Hepatocyte (in vitro differentiated cells): ENCODE data around the gene SLC16A6. TPM values are rescaled to one million over a fixed set of nuclear protein-coding genes. Genes with fewer than 3 reads are reported as not detected.
A peak's percentile ranks its signal among the peaks of the same experiment; 100 is the strongest.

Experiments
- DNase-seq: peaks from one replicate; pipeline ENCODE4 v3.0.0-alpha.2; 2016; ENCODE audit warnings: low spot score
- H2AFZ ChIP-seq: fragments of 200-600 bp; sonication (generic); 2 replicates; pipeline ENCODE4 v1.6.0; 2016; ENCODE audit warnings: antibody characterized with exemption, mild to moderate bottlenecking
- H3K27ac ChIP-seq: fragments of 200-600 bp; sonication (generic); 2 replicates; pipeline ENCODE4 v1.5.1; 2016; ENCODE audit warnings: mild to moderate bottlenecking
- H3K27me3 ChIP-seq: fragments of 200-600 bp; sonication (generic); 2 replicates; pipeline ENCODE4 v1.6.1; 2016
- H3K36me3 ChIP-seq: fragments of 200-600 bp; sonication (generic); replicated peaks from 2 replicates; pipeline ENCODE4 v1.5.1; 2016; ENCODE audit warnings: low read depth; ENCODE audit not compliant: insufficient read depth
- H3K4me1 ChIP-seq: fragments of 200-600 bp; sonication (generic); 2 replicates; pipeline ENCODE4 v1.5.1; 2016; ENCODE audit warnings: mild to moderate bottlenecking, moderate library complexity; ENCODE audit not compliant: insufficient read depth
- H3K4me2 ChIP-seq: fragments of 200-600 bp; sonication (generic); 2 replicates; pipeline ENCODE4 v1.6.0; 2016
- H3K4me3 ChIP-seq: fragments of 200-600 bp; sonication (generic); 2 replicates; pipeline ENCODE4 v1.5.1; 2016; ENCODE audit warnings: mild to moderate bottlenecking
- H3K79me2 ChIP-seq: fragments of 200-600 bp; sonication (generic); 2 replicates; pipeline ENCODE4 v1.6.0; 2017; ENCODE audit warnings: mild to moderate bottlenecking
- H3K9me2 ChIP-seq: fragments of 200-600 bp; sonication (generic); replicated peaks from 2 replicates; pipeline ENCODE4 v1.6.0; 2017; ENCODE audit warnings: mild to moderate bottlenecking; ENCODE audit not compliant: insufficient read depth
- H3K9me3 ChIP-seq: fragments of 200-600 bp; sonication (generic); 2 replicates; pipeline ENCODE4 v1.5.1; 2016; ENCODE audit warnings: low read depth, mild to moderate bottlenecking
- H4K20me1 ChIP-seq: fragments of 200-600 bp; sonication (generic); 2 replicates; pipeline ENCODE4 v1.6.0; 2016; ENCODE audit warnings: mild to moderate bottlenecking; ENCODE audit not compliant: insufficient read depth, poor library complexity, severe bottlenecking
- CTCF ChIP-seq: fragments of 200-600 bp; sonication (generic); IDR thresholded peaks from 2 replicates; pipeline ENCODE4 v1.5.1; 2016; ENCODE audit warnings: antibody characterized with exemption, mild to moderate bottlenecking; ENCODE audit not compliant: poor library complexity
- EZH2 ChIP-seq: fragments of 200-600 bp; sonication (generic); IDR thresholded peaks from 2 replicates; pipeline ENCODE4 v1.6.1; 2016; ENCODE audit warnings: antibody characterized with exemption, mild to moderate bottlenecking, borderline replicate concordance
- EZH2phosphoT487 ChIP-seq: fragments of 200-600 bp; sonication (generic); IDR thresholded peaks from one replicate; pipeline ENCODE4 v1.6.1; 2018; ENCODE audit warnings: antibody characterized with exemption, mild to moderate bottlenecking, low read depth, moderate library complexity; ENCODE audit not compliant: unreplicated experiment, severe bottlenecking
- WGBS: methylation state at CpG from one replicate; pipeline ENCODE4 v1.1.6; 2016; ENCODE audit warnings: low lambda C conversion rate; ENCODE audit errors: missing lambda C conversion rate; 5-methylcytosine and 5-hydroxymethylcytosine counted together
- polyA plus RNA-seq: library from polyadenylated mRNA; unstranded; fragments of >200 nt; fragmentation: Nextera tagmentation; extraction: Ambion mirVana; gene quantifications from 2 replicates; pipeline ENCODE4 v1.2.1, GENCODE V29; 2016
- total RNA-seq: library from RNA; depleted of rRNA; stranded (reverse); fragments of >200 nt; gene quantifications from 2 replicates; pipeline ENCODE4 v1.2.3, GENCODE V29; 2014

Gene SLC16A6
- total and polyA plus RNA-seq, 2 experiments from 2014 or later: 0.06 TPM; not detected in 1

GRCh38 chr17:68329331-68329730 is 38.4 kb upstream of the SLC16A6 start:
- WGBS: 84% methylated on average over 7 of the region's 7 CpGs
- Histone ChIP-seq H2AFZ (no peak overlapping the region), H4K20me1 (no peaks in the 10 kb centered on the region), H3K79me2 (no peaks in the 10 kb centered on the region), H3K9me2 (no peaks in the 10 kb centered on the region), H3K4me1 (no peaks in the 10 kb centered on the region), H3K4me2 (no peak overlapping the region), H3K27me3 (no peaks in the 10 kb centered on the region), H3K36me3 (no peaks in the 10 kb centered on the region), H3K27ac (no peak overlapping the region), H3K9me3 (no peaks in the 10 kb centered on the region), H3K4me3 (no peak overlapping the region)
- no peak for DNase-seq
- no peak for TF ChIP-seq EZH2phosphoT487
- TF ChIP-seq CTCF: no peak
- no peak for TF ChIP-seq EZH2

- peak; percentile 40 for DNase-seq
- Histone ChIP-seq H4K20me1 (no peaks in the 10 kb centered on the region), H3K4me3 (no peak overlapping the region), H3K9me3 (no peaks in the 10 kb centered on the region), H3K36me3 (no peaks in the 10 kb centered on the region), H3K79me2 (no peaks in the 10 kb centered on the region), H3K9me2 (no peaks in the 10 kb centered on the region), H3K4me2 (no peak overlapping the region), H2AFZ (no peak overlapping the region), H3K27ac (no peak overlapping the region), H3K27me3 (no peaks in the 10 kb centered on the region), H3K4me1 (no peaks in the 10 kb centered on the region)
- TF ChIP-seq EZH2phosphoT487: no peak
- TF ChIP-seq CTCF: no peak
- no peak for TF ChIP-seq EZH2
- 23% methylated on average over 4 of the region's 4 CpGs for WGBS
These were observed 37.7 kb upstream of the SLC16A6 start for GRCh38 chr17:68328676-68329075.

GRCh38 chr17:68327823-68328557 is 37.1 kb upstream of the SLC16A6 start:
- H3K27me3 ChIP-seq: no peaks in the 10 kb centered on the region
- H3K79me2 ChIP-seq: no peaks in the 10 kb centered on the region
- H2AFZ ChIP-seq: no peak overlapping the region
- H3K4me2 ChIP-seq: no peak overlapping the region
- H3K36me3 ChIP-seq: no peaks in the 10 kb centered on the region
- H3K27ac ChIP-seq: no peak overlapping the region
- H3K9me3 ChIP-seq: no peaks in the 10 kb centered on the region
- 96% methylated on average over 8 of the region's 8 CpGs for WGBS
- no peaks in the 10 kb centered on the region for H3K9me2 ChIP-seq
- H3K4me3 ChIP-seq: no peak overlapping the region
- TF ChIP-seq CTCF: no peak
- TF ChIP-seq EZH2: no peak
- no peak for TF ChIP-seq EZH2phosphoT487
- no peaks in the 10 kb centered on the region for H3K4me1 ChIP-seq
- no peaks in the 10 kb centered on the region for H4K20me1 ChIP-seq
- DNase-seq: no peak
